ENCODE results near the gene SLC25A23.

DNA sequence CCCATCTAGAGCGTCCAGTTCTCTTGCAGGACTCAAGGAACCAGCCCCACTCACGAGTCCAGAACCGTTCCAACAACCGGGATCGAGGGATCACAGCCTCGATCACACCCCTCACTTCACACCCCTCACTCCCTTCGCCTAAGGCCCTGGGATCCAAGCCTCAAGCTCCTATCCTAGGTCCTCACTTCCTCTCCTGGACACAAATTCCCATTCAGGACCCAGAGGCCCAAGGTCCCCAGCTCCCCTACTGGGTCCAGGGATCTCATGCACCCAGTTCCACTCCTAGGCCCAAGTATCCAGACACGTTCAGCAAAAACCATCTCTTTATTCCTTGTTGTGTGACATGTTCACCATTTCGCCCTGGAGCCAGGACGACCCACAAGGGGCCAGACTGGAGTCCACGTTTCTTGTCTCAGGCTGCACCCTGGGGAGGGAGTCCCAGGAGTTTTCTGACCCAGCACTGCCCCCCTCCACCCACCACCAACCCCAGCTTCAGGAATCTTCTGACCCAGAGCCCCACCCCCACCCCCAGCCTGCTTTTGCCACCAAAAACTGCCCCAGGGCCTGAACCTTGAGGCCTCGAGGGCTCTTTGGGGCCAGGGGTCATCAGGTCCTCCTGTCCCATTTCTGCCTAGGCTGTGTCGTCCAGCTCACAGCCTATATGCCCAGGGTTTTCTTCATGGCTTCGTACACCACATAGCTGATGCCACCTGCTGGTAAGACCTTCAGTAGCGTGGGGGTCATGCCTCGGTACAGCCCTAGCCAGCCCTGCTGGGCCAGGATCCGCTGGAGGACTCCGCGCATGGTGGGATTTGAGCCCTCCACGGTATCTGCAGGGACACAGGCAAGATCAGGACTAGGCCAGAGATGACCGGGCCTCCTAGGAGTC lies 33.6 kb downstream of the SLC25A23 start:
- TF ChIP-seq CTCF (IDR thresholded peaks at IDR 0.05), result peak in 1 of 4 experiments; percentile 4
- no peak for TF ChIP-seq POLR2A (IDR thresholded peaks at IDR 0.05)

Measured in uterus (tissue), 2 donors.